Kidney glomerular epithelial cell (primary cell): ENCODE results near the gene PEAK1.

ENCODE experiments used
- DNase-seq: peaks from one replicate; lab custom pipeline; 2025; lab: John Stamatoyannopoulos, UW

PEAK1 gene

GRCh38 chr15:77060546-77060945, 359.4 kb downstream of the PEAK1 start:
- DNase-seq = no peak

- peak; percentile 6 for DNase-seq
Measured at GRCh38 chr15:77059786-77060361, 360.0 kb downstream of the PEAK1 start.

GRCh38 chr15:77058468-77058867, 361.4 kb downstream of the PEAK1 start:
- no peak for DNase-seq

GRCh38 chr15:77057685-77058084, 362.2 kb downstream of the PEAK1 start:
- no peak for DNase-seq

- no peak for DNase-seq
Measured at GRCh38 chr15:77057072-77057471, 362.8 kb downstream of the PEAK1 start.

- no peak for DNase-seq
Measured at GRCh38 chr15:77053709-77054108, 366.2 kb downstream of the PEAK1 start.

- no peak for DNase-seq
Measured at GRCh38 chr15:77052556-77052955, 367.3 kb downstream of the PEAK1 start.
